ENCODE measurements around the gene MAP3K10.

GRCh38 chr19:40154121-40154680 is 37.0 kb upstream of the MAP3K10 start:
- TF ChIP-seq POLR2AphosphoS5 (IDR thresholded peaks at IDR 0.05) (no peak), CTCF (IDR thresholded peaks at IDR 0.05) (no peak), POLR2A (IDR thresholded peaks at IDR 0.05) (no peak)

All from prostate gland (tissue), 2 donors.